Measurements from ENCODE around the gene SLC6A17.
A peak's percentile ranks its signal among the peaks of the same experiment; 100 is the strongest.

The SLC6A17 gene

GRCh38 chr1:110210604-110211495 lies 60.6 kb downstream of the SLC6A17 start:
- no peak for TF ChIP-seq CTCF (IDR thresholded peaks at IDR 0.05; ENCODE audit: low read depth, low read length)
- H3K27me3 ChIP-seq = peaks cover 7% of the 10 kb centered on the region
- H3K4me3 ChIP-seq (ENCODE audit: low read depth, low read length) = peak overlapping the region; percentile 63
- no peaks in the 10 kb centered on the region for H3K36me3 ChIP-seq
- H3K9me3 ChIP-seq = no peaks in the 10 kb centered on the region
- DNase-seq = peak; percentile 60
- peaks cover 38% of the 10 kb centered on the region for H3K4me1 ChIP-seq

- peaks cover 34% of the 10 kb centered on the region for H3K4me1 ChIP-seq
- no peak for DNase-seq
Measured at GRCh38 chr1:110211496-110212168, 61.3 kb downstream of the SLC6A17 start.

GRCh38 chr1:110212169-110213142 lies 62.2 kb downstream of the SLC6A17 start:
- DNase-seq = no peak
- Histone ChIP-seq H3K27me3 (peaks cover 7% of the 10 kb centered on the region), H3K4me1 (peaks cover 28% of the 10 kb centered on the region), H3K36me3 (no peaks in the 10 kb centered on the region), H3K9me3 (no peaks in the 10 kb centered on the region), H3K4me3 (ENCODE audit: low read depth, low read length) (no peak overlapping the region)
- TF ChIP-seq CTCF (IDR thresholded peaks at IDR 0.05; ENCODE audit: low read depth, low read length) = no peak

More at GRCh38 chr1:110211496-110212168, 61.3 kb downstream of the SLC6A17 start:
- no peak for TF ChIP-seq CTCF (IDR thresholded peaks at IDR 0.05; ENCODE audit: low read depth, low read length)
- H3K36me3 ChIP-seq = no peaks in the 10 kb centered on the region
- H3K27me3 ChIP-seq = peaks cover 7% of the 10 kb centered on the region
- H3K4me3 ChIP-seq (ENCODE audit: low read depth, low read length) = peak overlapping the region; percentile 63
- H3K9me3 ChIP-seq = no peaks in the 10 kb centered on the region

- H3K27me3 ChIP-seq = peaks cover 7% of the 10 kb centered on the region
- no peak for TF ChIP-seq CTCF (IDR thresholded peaks at IDR 0.05; ENCODE audit: low read depth, low read length)
- no peak for DNase-seq
- no peaks in the 10 kb centered on the region for H3K36me3 ChIP-seq
- peaks cover 26% of the 10 kb centered on the region for H3K4me1 ChIP-seq
- no peak overlapping the region for H3K4me3 ChIP-seq (ENCODE audit: low read depth, low read length)
- no peaks in the 10 kb centered on the region for H3K9me3 ChIP-seq
Measured at GRCh38 chr1:110213143-110213540, 62.8 kb downstream of the SLC6A17 start.

GRCh38 chr1:110214454-110215404 lies 64.4 kb downstream of the SLC6A17 start:
- peak; percentile 53 for DNase-seq
- no peaks in the 10 kb centered on the region for H3K9me3 ChIP-seq

More at GRCh38 chr1:110214454-110215404, 64.4 kb downstream of the SLC6A17 start:
- no peak for TF ChIP-seq CTCF (IDR thresholded peaks at IDR 0.05; ENCODE audit: low read depth, low read length)
- Histone ChIP-seq H3K4me3 (ENCODE audit: low read depth, low read length) (no peak overlapping the region), H3K36me3 (no peaks in the 10 kb centered on the region), H3K4me1 (peaks cover 23% of the 10 kb centered on the region), H3K27me3 (peaks cover 7% of the 10 kb centered on the region)
